Uterus (tissue), 2 donors: ENCODE data around the gene FANCD2.

ENCODE experiments used
- POLR2A ChIP-seq, 2 donors: fragments of 450-650 bp; IDR thresholded peaks; one replicate each; pipeline ENCODE4 v1.6.1; 2016; ENCODE audit warnings: antibody characterized with exemption in 2 of 2, mild to moderate bottlenecking in 1 of 2, moderate library complexity in 1 of 2
- TF ChIP-seq, protein P1 (sequence below), 4 experiments: fragments of 200-600 bp in 2 of 4; fragments of 450-650 bp in 2 of 4; sonication (generic) in 2 of 4; IDR thresholded peaks; one replicate each; pipeline ENCODE4 v1.5.1; 2016 to 2019; ENCODE audit warnings: antibody characterized with exemption in 4 of 4, mild to moderate bottlenecking in 2 of 4, moderate library complexity in 1 of 4

DNA sequence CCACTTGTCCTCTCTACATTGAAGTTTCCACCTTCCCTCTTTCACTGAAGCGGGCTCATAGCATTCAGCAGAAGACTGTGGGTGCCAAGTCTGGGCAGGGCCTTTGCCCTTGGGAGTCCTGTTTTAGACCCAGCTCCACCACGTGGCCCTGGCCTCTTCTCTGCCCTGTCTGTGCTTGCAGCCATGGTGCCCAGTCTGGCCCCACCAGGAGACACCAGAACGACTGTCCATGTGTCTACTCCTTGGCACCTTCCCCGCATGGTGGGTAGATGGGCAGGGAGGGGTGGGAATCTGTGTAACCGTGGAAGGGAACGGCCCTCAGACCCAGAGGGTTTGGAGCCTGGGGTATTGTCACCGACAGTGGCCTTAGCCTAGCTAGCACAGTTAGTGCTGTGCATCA, 21.7 kb upstream of the FANCD2 start:
- TF ChIP-seq, protein P1, sequence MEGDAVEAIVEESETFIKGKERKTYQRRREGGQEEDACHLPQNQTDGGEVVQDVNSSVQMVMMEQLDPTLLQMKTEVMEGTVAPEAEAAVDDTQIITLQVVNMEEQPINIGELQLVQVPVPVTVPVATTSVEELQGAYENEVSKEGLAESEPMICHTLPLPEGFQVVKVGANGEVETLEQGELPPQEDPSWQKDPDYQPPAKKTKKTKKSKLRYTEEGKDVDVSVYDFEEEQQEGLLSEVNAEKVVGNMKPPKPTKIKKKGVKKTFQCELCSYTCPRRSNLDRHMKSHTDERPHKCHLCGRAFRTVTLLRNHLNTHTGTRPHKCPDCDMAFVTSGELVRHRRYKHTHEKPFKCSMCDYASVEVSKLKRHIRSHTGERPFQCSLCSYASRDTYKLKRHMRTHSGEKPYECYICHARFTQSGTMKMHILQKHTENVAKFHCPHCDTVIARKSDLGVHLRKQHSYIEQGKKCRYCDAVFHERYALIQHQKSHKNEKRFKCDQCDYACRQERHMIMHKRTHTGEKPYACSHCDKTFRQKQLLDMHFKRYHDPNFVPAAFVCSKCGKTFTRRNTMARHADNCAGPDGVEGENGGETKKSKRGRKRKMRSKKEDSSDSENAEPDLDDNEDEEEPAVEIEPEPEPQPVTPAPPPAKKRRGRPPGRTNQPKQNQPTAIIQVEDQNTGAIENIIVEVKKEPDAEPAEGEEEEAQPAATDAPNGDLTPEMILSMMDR (IDR thresholded peaks at IDR 0.05): no peak
- TF ChIP-seq POLR2A (IDR thresholded peaks at IDR 0.05): no peak
